ENCODE measurements around the gene GZMM. TPM values are rescaled to one million over a fixed set of nuclear protein-coding genes. Genes with fewer than 3 reads are reported as not detected.

The GZMM gene
- total RNA-seq, 1 donor from 2014 or later: not detected

GRCh38 chr19:567296-567900, 23.5 kb downstream of the GZMM start:
- no peak for TF ChIP-seq CTCF (IDR thresholded peaks at IDR 0.05; ENCODE audit: unreplicated experiment)
- peaks cover 10% of the 10 kb centered on the region for H3K4me1 Mint-ChIP-seq (ENCODE audit: unreplicated experiment)
- H3K36me3 Mint-ChIP-seq (ENCODE audit: low read depth, unreplicated experiment): peaks cover 19% of the 10 kb centered on the region
- peak overlapping the region; percentile 16 for H3K4me3 Mint-ChIP-seq (ENCODE audit: unreplicated experiment)
- H3K27ac Mint-ChIP-seq (ENCODE audit: unreplicated experiment): no peak overlapping the region
- no peak for DNase-seq (ENCODE audit: low spot score)
- H3K27me3 Mint-ChIP-seq (ENCODE audit: unreplicated experiment): peaks cover 10% of the 10 kb centered on the region
- no peaks in the 10 kb centered on the region for H3K9me3 Mint-ChIP-seq (ENCODE audit: unreplicated experiment)

DNA sequence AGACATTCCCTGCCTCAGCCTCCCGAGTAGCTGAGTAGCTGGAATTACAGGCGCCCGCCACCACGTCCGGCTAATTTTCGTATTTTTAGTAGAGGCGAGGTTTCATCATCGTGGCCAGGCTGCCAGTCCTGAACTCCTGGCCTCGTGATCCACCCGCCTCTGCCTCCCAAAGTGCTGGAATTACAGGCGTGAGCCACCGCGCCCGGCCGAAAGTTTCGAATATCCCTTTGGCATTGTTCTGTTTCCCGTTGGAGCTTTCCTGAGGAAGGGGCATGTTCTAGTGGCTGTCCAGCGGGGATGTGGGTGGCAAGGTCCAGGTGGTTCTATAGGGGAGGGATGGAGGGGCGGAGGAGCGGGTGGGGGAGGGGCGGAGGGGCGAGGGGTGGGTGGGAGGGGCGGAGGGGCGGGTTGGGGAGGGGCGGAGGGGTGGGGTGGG, 26.4 kb downstream of the GZMM start:
- H3K9me3 Mint-ChIP-seq (ENCODE audit: unreplicated experiment): no peaks in the 10 kb centered on the region
- DNase-seq (ENCODE audit: low spot score): no peak
- no peak overlapping the region for H3K4me3 Mint-ChIP-seq (ENCODE audit: unreplicated experiment)
- TF ChIP-seq CTCF (IDR thresholded peaks at IDR 0.05; ENCODE audit: unreplicated experiment): no peak
- H3K27ac Mint-ChIP-seq (ENCODE audit: unreplicated experiment): no peak overlapping the region
- H3K4me1 Mint-ChIP-seq (ENCODE audit: unreplicated experiment): peaks cover 20% of the 10 kb centered on the region
- peaks cover 7% of the 10 kb centered on the region for H3K27me3 Mint-ChIP-seq (ENCODE audit: unreplicated experiment)
- H3K36me3 Mint-ChIP-seq (ENCODE audit: low read depth, unreplicated experiment): peaks cover 15% of the 10 kb centered on the region

GRCh38 chr19:570937-571565, 27.2 kb downstream of the GZMM start:
- Mint-ChIP-seq H3K27ac (ENCODE audit: unreplicated experiment) (peak overlapping the region; percentile 88), H3K9me3 (ENCODE audit: unreplicated experiment) (no peaks in the 10 kb centered on the region), H3K4me1 (ENCODE audit: unreplicated experiment) (peaks cover 20% of the 10 kb centered on the region), H3K27me3 (ENCODE audit: unreplicated experiment) (peaks cover 7% of the 10 kb centered on the region), H3K4me3 (ENCODE audit: unreplicated experiment) (peak overlapping the region; percentile 91), H3K36me3 (ENCODE audit: low read depth, unreplicated experiment) (peaks cover 15% of the 10 kb centered on the region)
- no peak for TF ChIP-seq CTCF (IDR thresholded peaks at IDR 0.05; ENCODE audit: unreplicated experiment)
- DNase-seq (ENCODE audit: low spot score): peak; percentile 41

DNA sequence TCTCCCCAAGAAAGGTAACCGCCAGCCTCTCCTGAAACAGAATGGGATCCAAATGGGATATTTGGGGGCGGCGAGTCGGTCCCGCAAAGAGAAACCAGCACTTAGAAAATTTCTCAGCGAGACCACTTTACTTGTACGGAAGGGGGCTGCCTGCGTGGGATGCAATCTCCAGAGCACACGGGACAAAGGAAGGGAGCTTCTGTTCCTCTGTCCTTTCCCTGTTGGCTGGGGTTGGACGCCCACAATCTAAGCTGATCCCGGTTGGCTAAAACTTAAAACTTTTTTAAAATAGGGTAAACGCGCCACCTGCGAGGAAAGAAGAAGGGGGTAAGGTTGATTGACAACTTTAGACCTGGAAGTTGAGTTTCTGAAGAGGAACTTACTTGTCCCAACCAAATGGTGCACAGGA, 27.7 kb downstream of the GZMM start:
- DNase-seq (ENCODE audit: low spot score): no peak
- no peak for TF ChIP-seq CTCF (IDR thresholded peaks at IDR 0.05; ENCODE audit: unreplicated experiment)
- H3K36me3 Mint-ChIP-seq (ENCODE audit: low read depth, unreplicated experiment): peaks cover 11% of the 10 kb centered on the region
- peak overlapping the region; percentile 88 for H3K27ac Mint-ChIP-seq (ENCODE audit: unreplicated experiment)
- peak overlapping the region; percentile 91 for H3K4me3 Mint-ChIP-seq (ENCODE audit: unreplicated experiment)
- H3K27me3 Mint-ChIP-seq (ENCODE audit: unreplicated experiment): peaks cover 6% of the 10 kb centered on the region
- H3K4me1 Mint-ChIP-seq (ENCODE audit: unreplicated experiment): peaks cover 20% of the 10 kb centered on the region
- no peaks in the 10 kb centered on the region for H3K9me3 Mint-ChIP-seq (ENCODE audit: unreplicated experiment)

DNA sequence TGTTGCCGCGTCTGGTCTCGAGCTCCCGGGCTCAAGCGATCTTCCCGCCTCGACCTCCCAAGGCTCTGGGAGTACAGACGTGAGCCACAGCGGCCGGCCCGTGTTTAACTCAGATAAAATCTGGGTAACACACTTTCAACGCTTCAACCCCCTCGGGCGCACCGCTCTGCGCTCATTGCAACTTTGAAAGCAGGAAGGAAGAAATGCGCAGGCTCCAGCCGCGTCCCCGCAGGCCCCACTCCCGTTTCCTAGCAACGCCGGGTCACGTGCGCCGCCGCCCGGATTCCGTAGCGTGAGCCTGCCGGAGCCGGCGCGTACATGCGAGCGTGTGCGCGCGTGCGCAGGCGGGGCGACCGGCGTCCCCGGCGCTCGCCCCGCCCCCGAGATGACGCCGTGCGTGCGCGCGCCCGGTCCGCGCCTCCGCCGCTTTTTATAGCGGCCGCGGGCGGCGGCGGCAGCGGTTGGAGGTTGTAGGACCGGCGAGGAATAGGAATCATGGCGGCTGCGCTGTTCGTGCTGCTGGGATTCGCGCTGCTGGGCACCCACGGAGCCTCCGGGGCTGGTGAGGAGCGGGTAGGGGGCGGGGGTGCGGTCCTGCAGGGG, 28.4 kb downstream of the GZMM start, which contains the start of gene BSG:
BSG (plus strand) TSS at position 457 of the 603 bp plus-strand sequence; CDS start at position 496, 39 bp downstream.
- peak; percentile 99 for DNase-seq (ENCODE audit: low spot score)
- Mint-ChIP-seq H3K4me1 (ENCODE audit: unreplicated experiment) (peaks cover 20% of the 10 kb centered on the region), H3K27ac (ENCODE audit: unreplicated experiment) (peak within 1 kb of the TSS; percentile 99), H3K27me3 (ENCODE audit: unreplicated experiment) (peaks cover 7% of the 10 kb centered on the region), H3K4me3 (ENCODE audit: unreplicated experiment) (peak within 1 kb of the TSS; percentile 95), H3K36me3 (ENCODE audit: low read depth, unreplicated experiment) (peaks cover 5% of the 10 kb centered on the region), H3K9me3 (ENCODE audit: unreplicated experiment) (no peaks in the 10 kb centered on the region)
- TF ChIP-seq CTCF (IDR thresholded peaks at IDR 0.05; ENCODE audit: unreplicated experiment): no peak

Measured in endothelial cell (in vitro differentiated cells).